NOMO-1 (cell line): ENCODE data around the gene SLC13A4.
"Not testable (repeated sequence)": the region's sequence is repeated elsewhere in the genome, so short reads cannot be mapped to it uniquely, and the experiment has no call there.

ENCODE experiments used
- DNase-seq, 2 experiments: peaks; one replicate each; lab custom pipeline; 2025; ENCODE audit not compliant: unreplicated experiment in 2 of 2; lab: John Stamatoyannopoulos, UW

The SLC13A4 gene

DNA sequence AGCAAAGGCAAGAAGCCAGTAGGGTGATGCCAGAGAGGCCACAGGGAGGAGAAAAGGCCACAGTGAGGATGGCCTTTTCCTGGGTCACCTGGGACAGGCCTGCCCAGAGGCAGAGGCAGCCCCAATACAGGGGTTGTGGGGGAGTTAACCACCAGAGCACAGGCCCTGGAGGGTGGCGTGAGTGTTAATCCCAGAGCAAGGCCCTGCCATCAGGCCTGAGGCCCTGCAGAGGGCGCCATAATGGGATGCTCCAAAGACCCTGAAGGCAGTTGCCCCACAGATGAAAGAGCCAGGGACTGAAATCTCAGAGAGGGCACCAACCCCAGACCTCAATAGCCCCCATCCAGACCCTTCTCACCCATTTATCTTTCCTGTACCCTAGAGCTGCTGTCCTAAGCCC is 23.9 kb downstream of the SLC13A4 start:
- no peak for DNase-seq

DNA sequence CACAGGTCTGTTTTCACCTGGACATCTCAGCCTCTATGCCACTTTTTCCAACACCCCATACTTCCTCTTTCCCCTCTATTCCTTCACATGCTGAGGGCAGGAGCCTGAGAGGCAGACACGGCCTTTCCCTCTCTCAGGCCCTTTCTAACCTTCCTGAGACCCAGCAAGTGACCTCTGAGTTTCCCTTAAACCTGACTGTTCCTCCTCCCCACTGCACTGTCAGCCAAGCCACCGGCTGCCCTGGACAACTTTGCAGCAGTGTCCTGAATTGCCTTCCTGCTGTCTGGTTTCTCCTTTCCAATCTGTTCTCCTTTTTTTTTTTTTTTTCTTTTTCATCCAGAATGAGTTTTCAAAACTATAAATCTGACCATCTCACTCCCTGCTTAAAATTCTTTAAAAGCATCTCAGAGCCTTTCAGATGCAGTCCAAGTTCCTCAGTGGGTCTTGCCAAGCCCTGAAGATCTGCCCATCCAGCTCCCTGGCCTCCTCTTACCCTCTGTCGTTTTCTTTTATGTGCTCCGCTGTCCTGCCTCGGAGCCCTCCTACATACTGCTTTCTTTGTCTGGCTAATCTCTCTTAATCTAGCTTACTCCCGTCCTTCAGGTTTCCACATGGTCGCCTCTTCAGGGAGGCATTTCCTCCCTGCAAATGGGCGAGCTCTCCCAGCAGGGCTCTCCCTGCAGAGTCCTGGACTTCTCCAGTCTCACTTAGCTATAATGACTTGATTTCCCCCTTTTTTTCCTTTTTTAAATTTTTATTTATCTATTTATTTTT is 30.5 kb downstream of the SLC13A4 start:
- DNase-seq: no peak

DNA sequence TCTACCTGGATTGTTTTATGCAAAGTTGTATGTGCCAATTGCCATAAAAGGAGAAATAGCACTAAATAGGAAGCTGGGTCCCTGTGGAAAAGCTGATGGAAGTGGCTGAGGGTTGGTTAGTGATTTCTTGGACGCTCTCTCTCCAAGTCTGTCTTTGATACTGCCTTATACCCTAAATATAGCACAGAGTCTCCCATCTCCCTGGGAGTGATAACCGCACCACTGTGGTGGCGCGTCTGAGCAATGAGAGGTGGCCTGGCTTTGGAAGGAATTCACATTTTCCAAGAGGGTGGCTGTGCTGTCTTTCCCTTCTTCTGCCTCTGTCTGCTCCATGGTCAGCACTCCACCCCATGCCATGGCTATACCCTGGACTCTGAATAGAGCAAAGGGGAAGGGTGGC is 34.4 kb downstream of the SLC13A4 start:
- DNase-seq: no peak

DNA sequence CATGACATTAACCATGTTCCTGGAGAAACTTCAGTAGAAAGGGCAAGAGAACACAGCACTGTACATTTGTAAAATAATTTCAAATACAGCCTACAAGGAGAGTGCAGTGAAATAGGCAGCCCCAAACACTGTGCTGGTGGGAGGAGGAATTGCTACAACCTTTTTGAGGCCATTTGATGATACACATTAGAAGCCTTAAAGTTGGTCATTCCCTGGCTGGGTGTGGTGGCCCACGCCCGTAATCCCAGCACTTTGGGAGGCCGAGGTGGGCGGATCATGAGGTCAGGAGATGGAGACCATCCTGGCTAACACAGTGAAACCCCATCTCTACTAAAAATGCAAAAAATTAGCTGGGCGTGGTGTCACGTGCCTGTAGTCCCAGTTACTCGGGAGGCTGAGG is 35.4 kb downstream of the SLC13A4 start:
- not testable (repeated sequence) for DNase-seq

DNA sequence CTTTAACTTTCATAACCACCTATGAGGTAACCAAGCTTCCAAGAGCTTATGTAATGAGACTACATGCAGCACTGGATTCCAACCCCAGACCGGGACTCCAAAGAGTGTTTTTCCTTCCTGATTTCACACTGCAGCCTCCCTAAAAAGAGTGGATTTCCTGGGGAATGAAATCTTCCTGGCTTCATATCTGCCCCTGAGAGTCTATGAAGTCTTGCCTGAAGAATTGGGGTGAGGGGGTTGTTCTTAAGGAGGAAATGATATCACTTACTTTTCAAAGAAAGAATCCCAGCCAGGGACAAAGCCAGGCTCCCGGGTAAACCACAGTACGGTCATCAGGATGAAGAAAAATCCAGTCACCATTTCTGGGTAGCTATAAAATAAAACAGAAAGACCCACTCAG is 35.9 kb downstream of the SLC13A4 start:
- no peak for DNase-seq

DNA sequence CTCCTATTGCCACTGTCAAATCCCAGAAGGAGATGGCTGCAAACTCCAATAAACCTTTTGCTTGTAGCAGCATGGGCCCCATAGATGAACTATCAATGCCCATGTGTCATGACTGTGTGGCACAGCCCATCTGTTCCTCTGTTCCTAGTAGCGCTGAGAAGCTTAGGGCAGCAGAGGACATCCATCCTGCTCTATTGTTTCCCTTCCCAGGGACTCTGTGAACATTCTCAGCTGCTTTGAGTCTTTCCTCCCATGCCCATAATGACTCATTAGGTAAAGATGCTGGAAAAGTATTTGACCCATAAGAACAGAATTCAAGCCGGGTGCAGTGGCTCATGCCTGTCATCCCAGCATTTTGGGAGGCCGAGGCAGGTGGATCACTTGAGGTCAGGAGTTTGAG is 37.4 kb downstream of the SLC13A4 start:
- DNase-seq: no peak

DNA sequence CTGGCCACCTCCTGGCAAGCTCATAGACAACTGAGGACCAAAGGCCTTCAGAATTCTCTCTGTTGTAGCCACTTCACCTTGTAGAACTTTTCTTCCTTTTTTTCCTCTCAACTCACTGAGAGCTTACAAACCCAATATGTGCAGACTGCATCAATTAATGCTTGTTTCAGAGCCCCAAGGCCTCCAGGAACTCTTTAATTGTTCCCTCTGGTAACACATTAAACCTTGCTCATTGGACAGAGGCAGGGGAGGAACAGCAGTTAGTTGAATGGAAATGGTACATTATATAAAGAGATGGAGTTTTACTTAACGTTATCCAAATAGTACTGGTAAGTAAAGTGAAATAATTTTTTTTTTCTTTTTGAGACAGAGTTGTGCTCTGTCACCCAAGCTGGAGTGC is 40.5 kb downstream of the SLC13A4 start:
- no peak for DNase-seq

DNA sequence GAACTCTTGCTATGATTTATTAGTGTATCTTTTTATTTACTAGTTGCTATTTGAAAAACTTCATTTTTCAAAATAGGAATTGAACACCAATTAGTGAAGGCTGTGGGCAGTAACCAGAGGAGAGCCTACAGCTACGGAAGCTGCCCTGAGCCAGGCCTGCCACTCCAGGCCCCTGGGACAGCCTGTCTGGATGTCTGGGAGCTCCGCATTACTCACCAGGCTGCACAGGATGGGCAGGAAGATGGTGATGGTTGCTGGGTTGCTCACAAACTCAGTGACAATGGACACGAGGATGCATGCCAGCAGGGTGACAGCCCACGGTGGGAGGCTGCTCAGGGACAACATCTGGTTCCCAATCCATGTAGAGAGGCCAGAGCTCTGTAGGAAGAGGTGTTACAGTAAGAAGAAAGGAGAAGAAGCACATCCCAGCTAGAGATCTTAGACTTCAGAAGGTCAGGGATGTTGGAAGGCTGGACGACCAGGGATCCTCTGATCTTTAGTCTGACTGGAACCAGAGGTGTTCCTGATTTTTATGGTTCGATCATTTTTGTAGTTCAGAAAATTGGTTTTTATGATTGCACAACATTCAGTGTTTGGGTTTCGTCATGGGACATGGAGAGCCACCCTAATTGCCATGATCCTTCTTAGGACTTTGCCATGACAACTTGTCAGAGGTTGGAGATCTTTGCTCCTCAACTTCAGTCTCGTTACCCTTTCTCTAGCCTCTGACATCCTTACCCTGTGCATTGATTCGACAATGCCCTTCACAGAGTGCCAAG is 42.5 kb downstream of the SLC13A4 start:
- no peak for DNase-seq

DNA sequence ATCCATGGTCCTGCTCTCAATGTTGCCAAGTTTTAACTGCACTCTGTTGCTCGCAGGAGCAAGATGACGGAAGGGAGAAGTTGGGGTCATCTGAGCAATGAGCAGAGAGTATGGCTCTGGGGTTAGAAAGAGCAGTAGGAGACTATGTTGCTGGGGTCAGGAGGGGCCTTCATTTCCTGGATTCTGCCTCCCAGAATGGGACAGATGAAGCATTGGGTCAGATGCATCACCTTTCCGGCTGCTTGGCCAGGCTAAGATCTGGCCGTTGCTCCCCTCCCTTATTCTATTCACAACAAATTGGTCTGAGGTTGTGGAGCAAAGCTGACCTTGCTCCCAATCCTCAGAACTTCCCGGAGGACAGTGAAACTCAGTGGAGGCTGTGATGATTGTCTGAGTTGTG is 43.3 kb downstream of the SLC13A4 start:
- no peak for DNase-seq

DNA sequence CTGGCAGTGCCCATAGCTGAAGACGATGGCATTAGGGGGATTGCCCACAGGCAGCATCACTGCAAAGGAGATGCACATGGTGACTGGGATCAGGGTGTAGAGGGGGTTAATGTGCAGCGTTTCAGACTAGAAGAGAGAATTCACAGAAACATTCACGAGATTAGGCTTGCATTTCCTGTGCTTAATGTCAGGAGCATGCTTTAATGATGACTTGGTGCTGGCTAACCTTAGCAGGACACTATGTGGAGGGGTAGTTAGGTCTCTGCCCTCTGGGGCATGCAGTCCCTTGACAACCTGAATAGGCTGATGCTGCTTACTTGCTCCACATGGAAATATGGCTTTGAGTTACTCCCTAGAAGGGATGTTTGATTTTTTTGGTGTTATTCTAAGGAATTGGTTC is 43.9 kb downstream of the SLC13A4 start:
- DNase-seq: no peak

DNA sequence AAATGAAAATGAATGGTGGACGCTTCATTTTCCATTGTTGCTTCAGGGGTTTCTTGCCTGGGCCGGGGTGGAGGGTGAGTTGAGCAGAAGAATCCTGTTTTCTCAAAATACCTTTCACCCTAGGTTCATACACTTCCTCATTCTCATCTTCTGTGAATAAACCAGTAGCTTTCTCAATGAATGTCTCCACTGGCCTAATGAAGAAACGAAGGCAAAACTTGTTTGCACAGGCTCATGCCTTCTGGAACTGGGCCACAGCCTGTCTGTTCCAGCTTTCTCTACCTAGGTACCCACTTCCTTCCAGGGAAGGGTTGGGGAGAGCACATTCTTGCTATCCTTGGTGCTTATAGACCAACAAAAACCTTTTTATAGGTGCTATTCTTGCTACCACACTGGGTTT is 44.4 kb downstream of the SLC13A4 start:
- no peak for DNase-seq

DNA sequence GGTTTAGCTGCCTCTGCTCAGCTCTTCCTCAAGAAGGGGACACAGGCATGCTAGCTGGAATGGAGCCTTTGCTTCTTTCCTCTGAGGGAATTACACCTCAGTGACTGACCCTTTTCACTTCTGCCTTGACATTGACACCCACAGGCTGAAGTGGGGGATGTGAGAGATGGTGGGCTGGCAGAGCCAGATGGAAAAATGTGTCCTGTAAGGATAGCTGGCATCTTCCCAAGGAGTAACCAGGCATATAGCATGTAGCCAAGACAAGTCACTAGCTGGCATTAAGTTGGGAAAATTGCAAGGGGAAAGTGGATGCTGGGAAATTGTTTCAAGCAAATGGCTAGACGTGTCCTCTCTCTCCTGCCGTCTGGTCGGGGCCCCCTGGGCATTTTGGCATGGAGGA is 45.8 kb downstream of the SLC13A4 start:
- no peak for DNase-seq

DNA sequence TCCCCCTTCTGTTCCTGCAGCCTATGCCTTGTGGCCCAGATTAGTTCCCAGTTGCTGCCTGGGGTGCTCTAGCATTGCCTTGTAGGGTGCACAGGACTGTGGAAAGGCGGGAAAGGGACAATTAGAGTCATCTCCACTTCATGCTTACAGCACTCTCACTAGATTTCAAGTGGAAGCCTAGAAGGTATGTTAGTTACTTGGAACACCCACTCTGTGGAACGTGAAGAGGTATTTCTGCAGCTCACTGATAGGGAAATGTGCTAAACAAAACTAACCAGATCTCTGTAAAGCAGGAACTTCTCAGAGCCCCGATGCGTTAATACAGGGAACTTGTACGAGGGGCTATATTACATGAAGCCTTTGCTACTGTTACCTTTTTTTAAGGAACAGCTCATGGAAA is 46.2 kb downstream of the SLC13A4 start:
- DNase-seq: no peak

DNA sequence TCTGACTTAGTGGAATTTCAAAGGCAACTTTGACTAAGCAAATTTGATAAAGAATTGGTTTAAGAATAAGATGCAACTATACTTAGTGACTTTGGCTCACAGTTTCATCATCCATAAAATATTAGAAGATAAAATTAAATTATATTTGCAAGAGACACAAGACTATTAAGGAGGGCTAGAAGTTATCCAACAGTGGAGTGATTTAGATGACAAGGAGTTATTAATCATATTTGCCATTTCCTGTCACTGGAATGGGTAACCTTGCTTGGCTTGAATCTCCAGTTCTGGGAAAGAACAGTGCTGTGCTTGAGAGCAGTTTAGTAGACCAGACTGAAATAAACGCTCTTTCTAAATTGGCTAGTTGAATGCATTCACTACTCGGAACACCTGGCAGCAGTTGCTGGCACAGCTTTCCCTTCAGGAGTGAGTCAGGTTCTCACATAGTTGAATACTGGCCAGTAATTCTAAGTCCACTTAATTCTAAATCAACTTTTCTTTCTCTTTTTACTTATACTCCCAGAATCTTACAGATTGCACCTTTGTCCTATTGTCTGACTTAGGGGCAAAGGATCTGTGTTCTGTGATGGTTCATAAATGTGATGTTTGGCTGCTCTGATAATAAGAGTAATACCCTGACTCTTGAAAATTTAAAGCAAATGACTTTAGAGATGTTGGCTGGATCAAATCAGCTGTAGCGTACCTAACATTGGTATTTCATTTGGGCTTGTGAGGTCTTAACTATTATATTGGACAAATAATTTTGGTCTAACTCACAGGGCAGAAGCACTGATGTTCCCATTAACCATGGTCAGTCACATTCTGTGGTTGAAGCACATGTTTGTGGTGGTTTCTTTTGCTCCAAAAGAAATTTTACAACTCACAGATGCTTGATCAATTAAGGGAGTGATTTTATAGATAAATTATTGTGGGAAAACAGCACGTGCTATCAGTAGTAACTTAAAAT is 49.1 kb downstream of the SLC13A4 start:
- DNase-seq: no peak

DNA sequence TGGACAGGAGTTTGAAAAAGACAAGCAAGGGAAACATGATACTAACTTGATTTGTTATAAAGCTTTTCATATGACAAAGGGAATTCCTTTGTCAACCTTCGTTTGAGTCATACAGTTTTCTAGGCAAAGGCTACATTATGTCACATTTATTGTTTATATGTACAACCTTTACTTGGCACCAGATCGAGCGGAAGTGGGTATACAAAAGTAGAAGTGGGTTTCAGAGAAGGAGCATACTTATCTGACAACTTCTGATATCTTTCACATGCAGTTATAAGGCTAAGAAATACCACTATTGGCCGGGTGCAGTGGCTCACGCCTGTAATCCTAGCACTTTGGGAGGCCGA is 54.7 kb downstream of the SLC13A4 start:
- DNase-seq: no peak

DNA sequence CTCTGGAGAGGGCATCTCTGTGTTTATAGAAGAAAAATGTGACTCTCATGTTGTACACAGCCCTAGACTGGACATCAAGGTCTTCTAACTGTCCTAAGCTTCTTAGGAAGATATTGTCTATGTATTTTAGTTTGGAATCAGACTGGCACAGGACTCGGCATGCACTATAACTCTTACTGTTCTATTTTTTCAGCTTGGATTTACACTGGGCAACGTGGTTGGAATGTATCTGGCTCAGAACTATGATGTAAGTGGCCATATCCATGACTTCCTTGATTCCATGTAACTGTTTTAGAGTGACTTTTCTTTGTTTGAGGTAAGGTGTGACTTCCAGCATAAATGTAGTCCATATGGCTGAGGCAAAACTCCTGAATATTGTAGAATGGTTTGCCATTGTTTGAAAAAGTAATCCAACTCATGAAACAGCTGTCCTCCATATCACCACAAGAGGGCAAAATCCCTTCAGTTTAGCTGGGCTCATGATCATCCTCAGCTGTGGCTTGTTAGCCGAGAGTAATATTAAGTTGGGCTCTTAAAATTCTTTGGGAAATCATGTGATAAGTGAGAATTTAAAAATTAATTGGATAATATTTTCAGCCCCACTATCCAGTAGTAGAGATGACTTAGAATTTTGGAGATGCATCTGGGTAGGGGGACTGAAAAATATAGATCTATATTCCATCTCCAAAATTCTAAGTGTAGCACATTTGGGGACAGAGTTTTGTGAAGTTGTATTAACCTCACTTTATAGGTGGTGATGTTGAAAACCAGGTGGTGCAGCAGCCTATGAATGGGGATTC is 55.2 kb downstream of the SLC13A4 start:
- DNase-seq: no peak

DNA sequence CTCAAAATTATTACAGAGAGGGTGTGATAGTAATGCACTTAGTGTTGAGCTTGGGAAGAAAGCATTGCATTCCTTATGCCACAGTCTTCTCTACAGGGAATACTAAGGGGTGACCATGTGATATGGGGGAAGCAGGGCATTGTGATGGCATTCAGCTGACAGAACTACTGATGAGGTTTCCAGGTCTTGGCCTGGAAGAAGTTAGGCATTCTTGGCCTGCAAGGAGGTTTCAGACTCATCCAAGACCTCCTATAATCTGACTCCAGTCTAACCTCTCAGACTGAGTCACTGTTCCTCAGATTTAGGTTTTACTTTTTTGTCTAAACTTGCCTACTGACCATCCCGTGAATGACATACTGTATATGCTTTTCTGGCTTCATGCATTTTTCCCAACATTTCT is 57.8 kb downstream of the SLC13A4 start:
- no peak for DNase-seq

DNA sequence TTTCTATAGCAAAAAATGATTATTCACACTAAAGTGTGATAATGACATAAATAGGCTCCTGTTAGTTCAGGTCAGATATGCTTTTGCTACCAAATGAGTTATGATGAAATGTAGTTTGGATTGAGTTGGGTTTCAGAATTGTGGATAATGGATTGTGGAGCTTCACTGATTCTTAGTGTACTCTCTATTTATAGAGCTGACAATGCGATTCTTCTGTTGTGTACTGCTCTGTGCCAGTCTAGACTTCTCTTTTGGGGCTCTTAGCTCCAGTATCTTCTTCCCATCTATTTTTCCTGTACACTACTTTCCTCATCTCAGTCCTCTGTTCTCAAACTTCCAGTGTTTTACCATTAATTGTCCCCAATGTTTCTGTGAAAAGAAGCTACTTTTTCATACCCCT is 58.2 kb downstream of the SLC13A4 start:
- DNase-seq: no peak

DNA sequence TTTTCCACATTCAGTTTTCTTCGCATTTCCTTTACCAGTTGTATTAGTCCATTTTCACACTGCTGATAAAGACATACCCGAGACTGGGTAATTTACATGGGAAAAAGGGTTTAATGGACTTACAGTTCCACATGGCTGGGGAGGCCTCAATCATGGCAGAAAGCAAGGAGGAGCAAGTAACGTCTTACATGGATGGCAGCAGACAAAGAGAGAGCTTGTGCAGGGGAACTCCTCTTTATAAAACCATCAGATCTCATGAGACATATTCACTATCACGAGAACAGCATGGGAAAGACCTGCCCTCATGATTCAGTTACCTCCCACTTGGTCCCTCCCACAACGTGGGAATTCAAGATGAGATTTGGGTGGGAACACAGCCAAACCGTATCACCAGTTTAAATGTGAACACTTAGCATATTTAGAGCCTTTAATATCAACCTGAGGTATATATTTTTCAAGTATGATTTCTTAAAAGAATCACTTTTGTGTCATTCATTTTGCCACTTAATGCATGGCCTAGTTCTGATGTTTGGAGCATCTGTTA is 59.1 kb downstream of the SLC13A4 start:
- not testable (repeated sequence) for DNase-seq

DNA sequence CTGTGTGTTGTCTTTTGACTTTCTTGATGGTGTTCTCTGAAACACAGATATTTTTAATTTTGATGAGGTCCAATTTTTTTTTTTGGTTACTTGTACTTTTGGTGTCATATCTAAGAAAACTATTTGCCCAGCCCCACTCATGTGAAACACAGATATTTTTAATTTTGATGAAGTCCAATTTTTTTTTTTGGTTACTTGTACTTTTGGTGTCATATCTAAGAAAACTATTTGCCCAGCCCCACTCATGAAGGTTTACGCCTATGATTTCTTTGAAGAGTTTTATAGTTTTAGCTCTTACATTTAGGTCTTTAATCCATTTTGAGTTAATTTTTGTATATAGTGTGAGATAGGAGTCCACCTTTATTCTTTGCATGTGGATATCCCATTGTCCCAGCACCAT is 60.4 kb downstream of the SLC13A4 start:
- not testable (repeated sequence) for DNase-seq
